GM10248 (cell line): ENCODE data around the gene RBP5.

ENCODE experiments used
- CTCF ChIA-PET: fragments of 300-600 bp; sonication (Branson Sonifier 250); formaldehyde crosslinking; extraction: SDS; loops from one replicate; lab custom pipeline; 2021; ENCODE audit warnings: antibody characterized with exemption; lab: Yijun Ruan, JAX
- POLR2A ChIA-PET: fragments of 350-650 bp; sonication (Branson Sonifier 250); formaldehyde crosslinking; extraction: SDS; loops from one replicate; lab custom pipeline; 2020; ENCODE audit warnings: antibody characterized with exemption; lab: Yijun Ruan, JAX
- DNase-seq: peaks from one replicate; pipeline ENCODE4 v3.0.0; 2012; ENCODE audit errors: extremely low spot score
- CTCF ChIP-seq: IDR thresholded peaks from 2 replicates; pipeline ENCODE4 v1.5.1; 2012; ENCODE audit warnings: mild to moderate bottlenecking, low read depth; ENCODE audit errors: extremely low read depth, missing control alignments, control extremely low read depth

Gene RBP5

GRCh38 chr12:7103837-7104584 is 24.7 kb downstream of the RBP5 start:
- POLR2A ChIA-PET = no interaction called here
- no peak for DNase-seq
- CTCF ChIA-PET = interaction anchor here (0.9 to 1.9 kb wide), 4 partner anchors 9 to 232 kb away, joined by 4 to 7 read pairs (median 4); no protein-coding TSS in a partner anchor
- TF ChIP-seq CTCF = no peak

- POLR2A ChIA-PET = no interaction called here
- DNase-seq = no peak
- no peak for TF ChIP-seq CTCF
- CTCF ChIA-PET = interaction anchor here (0.8 to 1.3 kb wide), 2 partner anchors 10 to 178 kb away, joined by 3 to 4 read pairs; no protein-coding TSS in a partner anchor
These were observed 26.1 kb downstream of the RBP5 start for GRCh38 chr12:7102582-7102981.

GRCh38 chr12:7101694-7102131 is 27.0 kb downstream of the RBP5 start:
- POLR2A ChIA-PET = no interaction called here
- CTCF ChIA-PET = interaction anchor here (1.3 kb wide), 1 partner anchor 11 kb away, joined by 4 read pairs; no protein-coding TSS in a partner anchor
- no peak for TF ChIP-seq CTCF
- DNase-seq = no peak

- no peak for TF ChIP-seq CTCF
- CTCF ChIA-PET = interaction anchor here (2.1 to 2.4 kb wide), 2 partner anchors 7 to 11 kb away, joined by 8 to 9 read pairs; no protein-coding TSS in a partner anchor
- DNase-seq = no peak
- POLR2A ChIA-PET = no interaction called here
These were observed 27.5 kb downstream of the RBP5 start for GRCh38 chr12:7101047-7101693.

- DNase-seq = no peak
- POLR2A ChIA-PET = no interaction called here
- no peak for TF ChIP-seq CTCF
- CTCF ChIA-PET = interaction anchor here (1.0 to 2.4 kb wide), 3 partner anchors 8 to 163 kb away, joined by 3 to 9 read pairs (median 8); no protein-coding TSS in a partner anchor
These were observed 28.4 kb downstream of the RBP5 start for GRCh38 chr12:7100239-7100638.

- ChIA-PET POLR2A (no interaction called here), CTCF (interaction anchor here (1.0 to 2.4 kb wide), 4 partner anchors 9 to 162 kb away, joined by 3 to 9 read pairs (median 6); no protein-coding TSS in a partner anchor)
These were observed 29.2 kb downstream of the RBP5 start for GRCh38 chr12:7099290-7099996.

More at GRCh38 chr12:7099290-7099996, 29.2 kb downstream of the RBP5 start:
- TF ChIP-seq CTCF = no peak
- no peak for DNase-seq
